Common myeloid progenitor, CD34-positive (primary cell): ENCODE measurements around the gene MED27.

Experiments used
- CTCF ChIA-PET: fragments of 350-600 bp; sonication (Branson Sonifier 250); formaldehyde crosslinking; loops from one replicate; lab custom pipeline; 2021; ENCODE audit warnings: antibody characterized with exemption; lab: Charles Lee
- POLR2A ChIA-PET: fragments of 350-600 bp; sonication (Branson Sonifier 250); formaldehyde crosslinking; loops from one replicate; lab custom pipeline; 2021; ENCODE audit warnings: antibody characterized with exemption; lab: Charles Lee
- DNase-seq, 3 donors: peaks; one replicate each; pipeline versions ENCODE4 v3.0.0 to v3.0.0-alpha.2; 2013
- H3K27ac ChIP-seq, 2 experiments: 1 replicate in 1 of 2; 2 replicates in 1 of 2; pipeline ENCODE4 v1.7.0; 2013; ENCODE audit warnings: inconsistent platforms in 2 of 2, low read length in 2 of 2, mild to moderate bottlenecking in 2 of 2, low read depth in 1 of 2, moderate library complexity in 1 of 2; ENCODE audit not compliant: severe bottlenecking in 2 of 2, insufficient read depth in 1 of 2, poor library complexity in 1 of 2
- H3K27me3 ChIP-seq, 5 experiments: replicated peaks in 2 of 5; 1 replicate in 3 of 5; 2 replicates in 2 of 5; pipeline versions ENCODE4 v1.6.1 to v1.7.0; 2013; ENCODE audit warnings: low read length in 4 of 5, mild to moderate bottlenecking in 2 of 5, moderate library complexity in 2 of 5, inconsistent platforms in 1 of 5; ENCODE audit not compliant: insufficient read depth in 5 of 5, control insufficient read depth in 4 of 5
- H3K36me3 ChIP-seq, 4 experiments: 1 replicate in 2 of 4; 2 replicates in 2 of 4; pipeline versions ENCODE4 v1.6.1 to v1.7.0; 2013; ENCODE audit warnings: low read length in 3 of 4, control low read depth in 1 of 4, mild to moderate bottlenecking in 1 of 4; ENCODE audit not compliant: control insufficient read depth in 4 of 4, insufficient read depth in 4 of 4
- H3K4me1 ChIP-seq, 4 experiments: 1 replicate in 3 of 4; 2 replicates in 1 of 4; pipeline versions ENCODE4 v1.6.1 to v1.7.1; 2013; ENCODE audit warnings: low read length in 3 of 4, mild to moderate bottlenecking in 3 of 4, control low read depth in 1 of 4, inconsistent platforms in 1 of 4, moderate library complexity in 1 of 4; ENCODE audit not compliant: control insufficient read depth in 4 of 4, insufficient read depth in 4 of 4; ENCODE audit errors: control extremely low read depth in 1 of 4
- H3K4me3 ChIP-seq, 7 experiments: 1 replicate in 4 of 7; 2 replicates in 3 of 7; pipeline versions ENCODE4 v1.5.1 to v1.7.0; 2013; ENCODE audit warnings: mild to moderate bottlenecking in 7 of 7, low read length in 6 of 7, moderate library complexity in 6 of 7, inconsistent platforms in 2 of 7, low read depth in 2 of 7, control low read depth in 1 of 7; ENCODE audit not compliant: insufficient read depth in 4 of 7, control insufficient read depth in 1 of 7; ENCODE audit errors: extremely low read depth in 1 of 7
- H3K9me3 ChIP-seq, 5 experiments: 1 replicate in 4 of 5; 2 replicates in 1 of 5; pipeline versions ENCODE4 v1.6.1 to v1.7.1; 2013; ENCODE audit warnings: low read length in 4 of 5, mild to moderate bottlenecking in 2 of 5, inconsistent platforms in 1 of 5, low read depth in 1 of 5, moderate library complexity in 1 of 5; ENCODE audit not compliant: control insufficient read depth in 4 of 5, insufficient read depth in 2 of 5; ENCODE audit errors: control extremely low read depth in 1 of 5
- WGBS: methylation state at CpG from one replicate; pipeline ENCODE4 v1.1.5; 2013; ENCODE audit not compliant: insufficient coverage; 5-methylcytosine and 5-hydroxymethylcytosine counted together

MED27 gene

DNA sequence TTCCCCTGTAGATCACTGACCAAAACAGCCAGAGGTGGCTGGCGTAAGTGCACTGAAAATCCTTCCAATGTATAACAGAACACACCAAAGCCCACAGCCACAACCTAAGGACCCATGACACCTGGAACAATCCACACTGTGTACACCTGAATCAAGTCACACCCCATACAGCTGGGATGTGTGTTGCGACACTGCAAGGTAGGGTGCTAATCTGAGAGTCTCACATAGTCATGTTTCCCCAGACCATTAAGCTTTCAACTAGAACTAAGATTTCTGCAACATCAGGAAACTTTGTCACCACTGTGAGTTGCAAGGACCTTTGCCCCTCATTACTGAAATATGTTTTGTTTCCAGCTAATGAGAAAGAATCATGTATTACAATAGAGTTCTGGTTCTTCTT lies 59.4 kb downstream of the MED27 start:
- no peak overlapping the region for H3K4me3 ChIP-seq
- no peak overlapping the region for H3K27ac ChIP-seq
- no peaks in the 10 kb centered on the region for H3K36me3 ChIP-seq
- H3K27me3 ChIP-seq = no peaks in the 10 kb centered on the region
- peaks cover 0 to 4% (median 0%) of the 10 kb centered on the region in 5 experiments for H3K9me3 ChIP-seq
- ChIA-PET POLR2A (no interaction called here), CTCF (no interaction called here)
- no peaks in the 10 kb centered on the region for H3K4me1 ChIP-seq
- 83% methylated on average over 1 of the region's 2 CpGs for WGBS
- DNase-seq = no peak

DNA sequence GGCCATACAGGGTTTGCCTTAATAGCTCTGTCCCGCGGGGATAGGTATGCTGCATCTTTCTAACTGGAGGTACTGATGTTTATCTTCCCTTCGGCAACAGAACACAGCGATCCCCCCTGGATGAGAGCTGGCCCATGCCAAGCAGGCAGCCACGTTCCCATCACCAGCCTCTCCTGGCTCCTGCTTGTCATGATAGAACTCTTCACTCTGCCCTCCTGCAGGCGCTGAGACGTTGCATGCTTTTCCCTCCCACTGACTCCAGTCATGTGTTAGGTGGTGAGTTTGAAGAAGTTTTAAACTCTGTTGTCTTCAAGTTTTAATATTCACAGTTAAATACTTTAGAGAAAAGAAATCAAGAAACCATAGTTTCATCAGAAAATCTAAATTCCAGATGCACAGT lies 60.0 kb downstream of the MED27 start:
- WGBS = 100% methylated on average over 5 of the region's 7 CpGs
- H3K4me1 ChIP-seq = no peaks in the 10 kb centered on the region
- no peaks in the 10 kb centered on the region for H3K36me3 ChIP-seq
- peaks cover 0 to 4% (median 0%) of the 10 kb centered on the region in 5 experiments for H3K9me3 ChIP-seq
- no peak overlapping the region for H3K4me3 ChIP-seq
- no peak for DNase-seq
- no peaks in the 10 kb centered on the region for H3K27me3 ChIP-seq
- ChIA-PET CTCF (no interaction called here), POLR2A (no interaction called here)
- no peak overlapping the region for H3K27ac ChIP-seq

DNA sequence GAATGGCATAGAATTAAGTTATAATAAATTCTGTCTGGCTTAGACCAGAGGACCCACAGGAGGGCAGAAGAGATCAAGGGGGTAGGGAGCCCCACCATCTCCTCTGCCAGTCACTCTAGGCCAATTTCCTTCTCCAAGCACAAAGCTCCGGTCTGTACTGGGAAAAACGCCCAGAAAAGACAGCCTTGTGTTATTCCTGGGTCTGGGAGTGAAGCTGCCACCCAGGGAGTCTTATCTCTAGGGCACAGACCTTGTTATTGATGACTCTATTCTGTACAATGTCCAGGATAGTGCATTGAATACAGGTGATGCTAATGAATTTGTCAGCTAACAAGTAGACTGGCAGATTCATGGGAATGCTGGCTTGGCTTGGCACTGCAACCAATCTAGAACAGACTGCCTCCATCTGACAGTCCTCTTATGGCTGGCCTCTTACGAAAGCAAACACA lies 60.7 kb downstream of the MED27 start:
- Histone ChIP-seq H3K27ac (no peak overlapping the region), H3K4me3 (no peak overlapping the region), H3K27me3 (no peaks in the 10 kb centered on the region), H3K4me1 (no peaks in the 10 kb centered on the region), H3K9me3 (peaks cover 0 to 4% (median 0%) of the 10 kb centered on the region in 5 experiments), H3K36me3 (no peaks in the 10 kb centered on the region)
- WGBS = no CpG with 5 or more reads among the region's 3 CpGs
- POLR2A ChIA-PET = no interaction called here
- CTCF ChIA-PET = no interaction called here
- no peak for DNase-seq

DNA sequence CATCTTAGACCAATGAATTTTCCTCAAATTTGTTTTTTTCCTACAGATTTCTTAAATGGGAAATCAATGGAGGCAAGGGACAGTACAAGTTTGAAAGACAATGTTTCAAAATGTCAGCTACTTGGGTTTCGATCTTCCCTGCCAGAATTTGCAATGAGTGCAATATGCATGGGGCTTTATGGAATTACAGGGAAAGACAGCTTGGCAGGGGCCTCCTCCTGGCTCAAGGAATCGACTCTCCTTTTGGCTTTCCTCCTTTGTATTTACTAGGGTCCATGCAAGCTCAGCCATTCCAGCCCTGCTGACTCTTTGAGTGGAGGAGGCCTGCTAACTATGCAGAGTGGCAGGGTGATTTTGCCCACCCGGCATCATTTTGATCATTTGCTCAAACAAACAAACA lies 63.2 kb downstream of the MED27 start:
- 95% methylated on average over 2 of the region's 3 CpGs for WGBS
- Histone ChIP-seq H3K4me3 (no peak overlapping the region), H3K9me3 (no peaks in the 10 kb centered on the region), H3K27me3 (no peaks in the 10 kb centered on the region), H3K4me1 (no peaks in the 10 kb centered on the region), H3K36me3 (peaks cover 0 to 14% (median 4%) of the 10 kb centered on the region in 4 experiments), H3K27ac (no peak overlapping the region)
- ChIA-PET POLR2A (no interaction called here), CTCF (no interaction called here)
- DNase-seq = no peak

DNA sequence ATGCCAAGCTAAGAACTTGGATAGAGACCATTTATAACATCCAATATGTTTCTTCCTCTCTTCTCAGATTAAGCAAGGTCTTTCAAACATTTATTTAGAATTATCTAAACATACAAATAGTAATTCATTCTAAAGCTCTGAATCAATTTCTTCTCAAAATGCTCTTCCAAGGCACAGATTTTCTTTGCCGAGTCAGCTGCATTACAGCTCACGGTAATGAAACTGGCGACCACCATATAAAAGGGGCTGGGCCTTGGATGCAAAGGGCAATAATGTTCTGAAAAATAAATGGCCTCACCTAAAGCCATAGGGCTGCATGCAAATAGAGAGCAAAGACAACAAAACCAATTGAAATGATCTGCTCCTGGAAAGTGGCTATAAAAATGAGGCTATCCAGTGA lies 63.8 kb downstream of the MED27 start:
- no peaks in the 10 kb centered on the region for H3K9me3 ChIP-seq
- no peaks in the 10 kb centered on the region for H3K4me1 ChIP-seq
- no peak for DNase-seq
- WGBS = 100% methylated on average over 2 of the region's 3 CpGs
- ChIA-PET CTCF (interaction anchor here (0.5 to 1.2 kb wide), 2 partner anchors 15 to 120 kb away, joined by 3 read pairs; no protein-coding TSS in a partner anchor), POLR2A (no interaction called here)
- no peak overlapping the region for H3K4me3 ChIP-seq
- no peak overlapping the region for H3K27ac ChIP-seq
- no peaks in the 10 kb centered on the region for H3K27me3 ChIP-seq
- peaks cover 0 to 14% (median 4%) of the 10 kb centered on the region in 4 experiments for H3K36me3 ChIP-seq

DNA sequence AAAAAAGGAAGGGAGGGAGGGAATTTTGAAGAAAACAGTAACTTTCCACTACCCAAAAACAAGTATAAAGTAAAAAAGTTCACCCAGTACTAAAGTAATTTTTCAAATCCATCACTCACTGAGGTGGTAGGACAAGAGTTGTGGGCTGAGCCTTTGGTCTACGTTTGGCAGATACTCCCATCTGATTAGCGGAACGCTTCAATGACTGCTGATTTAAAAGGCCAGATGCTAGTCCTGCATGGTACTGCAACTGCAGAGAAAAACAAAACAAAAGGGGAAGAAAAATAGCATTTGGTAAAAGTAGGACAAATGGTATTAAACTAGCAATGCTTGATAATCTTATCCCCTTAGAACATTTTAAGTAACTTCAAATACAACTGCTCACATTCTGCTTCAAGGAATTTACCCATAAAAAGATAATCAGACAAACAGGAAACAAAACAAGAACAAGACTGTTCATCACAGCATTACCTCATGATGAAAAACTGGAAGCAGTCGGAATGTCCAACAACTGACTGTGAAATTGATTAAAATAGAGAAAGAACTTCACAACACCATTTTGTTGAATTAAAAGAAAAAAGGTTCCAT lies 65.4 kb downstream of the MED27 start:
- no peaks in the 10 kb centered on the region for H3K27me3 ChIP-seq
- no peak overlapping the region for H3K27ac ChIP-seq
- H3K36me3 ChIP-seq = peaks cover 0 to 14% (median 4%) of the 10 kb centered on the region in 4 experiments
- ChIA-PET CTCF (interaction anchor here (0.9 kb wide), 1 partner anchor 16 kb away, joined by 3 read pairs; no protein-coding TSS in a partner anchor), POLR2A (no interaction called here)
- no peaks in the 10 kb centered on the region for H3K4me1 ChIP-seq
- WGBS = 94% methylated on average over 3 of the region's 4 CpGs
- no peak overlapping the region for H3K4me3 ChIP-seq
- no peak for DNase-seq
- H3K9me3 ChIP-seq = no peaks in the 10 kb centered on the region

DNA sequence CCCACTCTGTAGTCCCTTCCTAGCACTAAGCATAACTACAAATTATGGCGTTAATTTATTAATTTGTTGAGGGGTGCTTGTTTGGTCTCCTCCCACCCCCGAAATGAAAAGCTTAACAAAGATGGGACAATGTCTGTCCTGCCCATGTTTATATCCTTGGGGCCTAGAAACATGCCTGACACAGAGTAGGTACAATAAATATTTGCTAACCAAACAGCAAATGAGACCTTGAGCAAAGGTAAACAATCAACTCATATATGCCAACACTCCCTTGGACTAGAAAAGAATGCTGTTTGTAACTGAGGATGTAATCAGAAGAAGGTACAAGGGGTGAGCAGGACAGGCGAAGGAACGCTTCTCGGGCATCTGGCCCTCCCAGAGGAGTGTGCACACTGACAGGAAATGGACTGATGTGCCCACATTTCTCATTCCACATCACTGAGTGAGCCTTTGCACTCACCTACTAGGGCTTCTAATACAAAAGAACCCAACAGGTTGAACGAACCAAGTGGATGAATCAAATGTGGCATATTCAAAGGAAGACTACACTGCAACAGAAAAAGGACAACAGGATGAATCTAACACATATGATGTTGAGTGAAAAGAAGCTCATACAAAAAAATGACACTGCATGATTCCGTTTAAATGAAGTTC lies 66.8 kb downstream of the MED27 start:
- no peaks in the 10 kb centered on the region for H3K9me3 ChIP-seq
- no peak overlapping the region for H3K27ac ChIP-seq
- peaks cover 0 to 14% (median 4%) of the 10 kb centered on the region in 4 experiments for H3K36me3 ChIP-seq
- POLR2A ChIA-PET = no interaction called here
- H3K4me3 ChIP-seq = no peak overlapping the region
- no peaks in the 10 kb centered on the region for H3K4me1 ChIP-seq
- no peak for DNase-seq
- no peaks in the 10 kb centered on the region for H3K27me3 ChIP-seq
- 96% methylated on average over 5 of the region's 7 CpGs for WGBS
- CTCF ChIA-PET = no interaction called here
